Left colon (tissue), 2 donors: ENCODE data around the gene LOXHD1. TPM values are rescaled to one million over a fixed set of nuclear protein-coding genes. Genes with fewer than 3 reads are reported as not detected.

Experiments used
- ATAC-seq: fragments of 200-7000 bp; cut with Tn5 transposase; one replicate; pipeline ENCODE4 v1.9.1; 2020; ENCODE audit warnings: mild to moderate bottlenecking, moderate library complexity
- DNase-seq, 2 donors: peaks; one replicate each; pipeline ENCODE4 v3.0.0-alpha.2; 2020
- intact Hi-C, 2 donors: fragments of 100-400 bp; cut with DNase I in 1 of 2; cut with micrococcal nuclease in 1 of 2; formaldehyde crosslinking; loops; one replicate each; pipeline versions ENCODE4 v1.11.2 to v1.14.0; 2022; cut with DNase I, micrococcal nuclease
- total RNA-seq, 2 donors: library from RNA; stranded (reverse); fragmentation: NEBNext Ultra II Directional; extraction: Animal tissue kit (Norgen Biotek cat#: 25700); gene quantifications; one replicate each; pipeline ENCODE4 v1.2.1, GENCODE V29; 2021
- donor health status: DM: no; HTN: no; CAD: no.
- donor health status: DM: yes; HTN: yes; CAD: no.

Gene LOXHD1
- total RNA-seq, 2 donors from 2014 or later: 0.15 TPM; not detected in 1

GRCh38 chr18:46676182-46676835 lies 19.3 kb upstream of the LOXHD1 start:
- ATAC-seq (no peak), DNase-seq (no peak)
- intact Hi-C loops: no loop called here

- no peak for DNase-seq
- ATAC-seq: no peak
- intact Hi-C loops: no loop called here
Measured at GRCh38 chr18:46675112-46675511, 18.1 kb upstream of the LOXHD1 start.

- no peak for DNase-seq
- intact Hi-C loops: no loop called here
- no peak for ATAC-seq
Measured at GRCh38 chr18:46672062-46672970, 15.3 kb upstream of the LOXHD1 start.

- ATAC-seq (no peak), DNase-seq (no peak)
- intact Hi-C loops: no loop called here
Measured at GRCh38 chr18:46668694-46669093, 11.7 kb upstream of the LOXHD1 start.

GRCh38 chr18:46668135-46668534 lies 11.1 kb upstream of the LOXHD1 start:
- ATAC-seq (no peak), DNase-seq (no peak)
- intact Hi-C loops: no loop called here

- DNase-seq (no peak), ATAC-seq (no peak)
- intact Hi-C loops: loop anchor here in 1 of 2 donors (5.0 kb wide), 1 partner anchor 381 kb away; no protein-coding TSS in a partner anchor
Measured at GRCh38 chr18:46663539-46663938, 6.5 kb upstream of the LOXHD1 start.

- DNase-seq: no peak
- ATAC-seq: peak; percentile 35
- intact Hi-C loops: loop anchor here in 1 of 2 donors (5.0 kb wide), 1 partner anchor 379 kb away; no protein-coding TSS in a partner anchor
Measured at GRCh38 chr18:46660957-46661749, 4.1 kb upstream of the LOXHD1 start.

- no peak for DNase-seq
- intact Hi-C loops: loop anchor here in 1 of 2 donors (5.0 kb wide), 1 partner anchor 512 kb away; no protein-coding TSS in a partner anchor
- no peak for ATAC-seq
Measured at GRCh38 chr18:46659484-46659883, 2.5 kb upstream of the LOXHD1 start.

GRCh38 chr18:46656326-46657114 lies 500 bp downstream of the LOXHD1 start:
- no peak for DNase-seq
- no peak for ATAC-seq
- intact Hi-C loops: loop anchor here in 1 of 2 donors (5.0 kb wide), 1 partner anchor 509 kb away; no protein-coding TSS in a partner anchor

- intact Hi-C loops: no loop called here
- DNase-seq: no peak
Measured at GRCh38 chr18:46652372-46652771, 4.6 kb downstream of the LOXHD1 start.

GRCh38 chr18:46650681-46651080 lies 6.3 kb downstream of the LOXHD1 start:
- DNase-seq (no peak), ATAC-seq (no peak)
- intact Hi-C loops: no loop called here

More at GRCh38 chr18:46652372-46652771, 4.6 kb downstream of the LOXHD1 start:
- ATAC-seq: no peak

GRCh38 chr18:46649071-46649862 lies 7.8 kb downstream of the LOXHD1 start:
- no peak for ATAC-seq
- intact Hi-C loops: no loop called here
- DNase-seq: no peak

- no peak for ATAC-seq
- DNase-seq: no peak
- intact Hi-C loops: no loop called here
Measured at GRCh38 chr18:46646468-46646867, 10.6 kb downstream of the LOXHD1 start.

- intact Hi-C loops: no loop called here
- no peak for ATAC-seq
Measured at GRCh38 chr18:46642561-46642960, 14.5 kb downstream of the LOXHD1 start.

GRCh38 chr18:46641917-46642316 lies 15.1 kb downstream of the LOXHD1 start:
- ATAC-seq (no peak), DNase-seq (no peak)
- intact Hi-C loops: no loop called here

More at GRCh38 chr18:46642561-46642960, 14.5 kb downstream of the LOXHD1 start:
- no peak for DNase-seq

GRCh38 chr18:46639386-46639785 lies 17.6 kb downstream of the LOXHD1 start:
- no peak for DNase-seq
- intact Hi-C loops: no loop called here
- ATAC-seq: no peak

- no peak for DNase-seq
- intact Hi-C loops: no loop called here
- ATAC-seq: no peak
Measured at GRCh38 chr18:46636040-46636630, 20.9 kb downstream of the LOXHD1 start.
